H1 (cell line): Measurements from ENCODE around the gene ACOT9. TPM values are rescaled to one million over a fixed set of nuclear protein-coding genes. Genes with fewer than 3 reads are reported as not detected.

Source experiments
- CTCF ChIA-PET: fragments of 300-600 bp; sonication (Branson Sonifier 250); formaldehyde crosslinking; loops from one replicate; lab custom pipeline; 2021; ENCODE audit not compliant: partially characterized antibody; lab: Charles Lee
- POLR2A ChIA-PET: fragments of 300-600 bp; sonication (Branson Sonifier 250); formaldehyde crosslinking; loops from one replicate; lab custom pipeline; 2021; ENCODE audit warnings: inconsistent platforms; ENCODE audit not compliant: partially characterized antibody; lab: Charles Lee
- DNase-seq, 2 experiments: peaks; one replicate each; pipeline versions ENCODE4 v3.0.0 to v3.0.0-alpha.2; 2010 to 2022; ENCODE audit warnings: low spot score in 2 of 2, low read depth in 1 of 2, mixed read lengths in 1 of 2
- FAIRE-seq: peaks from 2 replicates; lab custom pipeline; 2011; peaks lifted over from hg19 to GRCh38; lab: Jason Lieb, UNC
- H2AFZ ChIP-seq: 2 replicates; pipeline ENCODE4 v1.8.1; 2012; ENCODE audit warnings: low read length, inconsistent platforms
- H2AK5ac ChIP-seq: 2 replicates; pipeline ENCODE4 v1.6.1; 2013; ENCODE audit warnings: low read depth, low read length
- H2BK120ac ChIP-seq: replicated peaks from 2 replicates; pipeline ENCODE3; 2013; ENCODE audit warnings: low read depth, low read length, inconsistent platforms
- H2BK12ac ChIP-seq: 2 replicates; pipeline ENCODE4 v1.6.1; 2013; ENCODE audit warnings: low read depth, low read length
- H2BK15ac ChIP-seq: 2 replicates; pipeline ENCODE4 v1.6.1; 2013; ENCODE audit warnings: low read length
- H2BK20ac ChIP-seq: 2 replicates; pipeline ENCODE4 v1.6.1; 2013; ENCODE audit warnings: low read length
- H2BK5ac ChIP-seq: 2 replicates; pipeline ENCODE4 v1.6.1; 2013; ENCODE audit warnings: low read depth, low read length
- H3K14ac ChIP-seq: 2 replicates; pipeline ENCODE4 v1.6.1; 2013; ENCODE audit warnings: inconsistent platforms; ENCODE audit not compliant: insufficient read length
- H3K18ac ChIP-seq: 2 replicates; pipeline ENCODE4 v1.6.1; 2013; ENCODE audit warnings: low read length; ENCODE audit errors: extremely low read depth
- H3K23ac ChIP-seq: 2 replicates; pipeline ENCODE4 v1.6.1; 2013; ENCODE audit warnings: inconsistent platforms; ENCODE audit not compliant: insufficient read length
- H3K23me2 ChIP-seq: 2 replicates; pipeline ENCODE4 v1.6.1; 2013; ENCODE audit warnings: low read depth, low read length
- H3K27ac ChIP-seq: 2 replicates; pipeline ENCODE4 v1.6.1; 2011; ENCODE audit warnings: low read depth, low read length, inconsistent platforms
- H3K27me3 ChIP-seq, 4 experiments: replicated peaks in 1 of 4; 1 replicate in 1 of 4; 2 replicates in 3 of 4; pipeline versions ENCODE4 v1.6.1 to v1.8.1; 2011 to 2013; ENCODE audit warnings: low read length in 3 of 4, mild to moderate bottlenecking in 3 of 4, inconsistent platforms in 2 of 4, mixed read lengths in 2 of 4, moderate library complexity in 1 of 4; ENCODE audit not compliant: control insufficient read depth in 3 of 4, insufficient read depth in 3 of 4; ENCODE audit errors: extremely low read depth in 1 of 4
- H3K36me3 ChIP-seq, 4 experiments: 2 replicates each; pipeline versions ENCODE4 v1.6.1 to v1.8.1; 2011 to 2013; ENCODE audit warnings: mild to moderate bottlenecking in 4 of 4, low read length in 3 of 4, moderate library complexity in 2 of 4, control low read depth in 1 of 4, inconsistent platforms in 1 of 4; ENCODE audit not compliant: insufficient read depth in 4 of 4, control insufficient read depth in 2 of 4
- H3K4ac ChIP-seq: replicated peaks from 2 replicates; pipeline ENCODE3; 2013; ENCODE audit warnings: low read length, low read depth, mixed read lengths, inconsistent platforms; ENCODE audit not compliant: insufficient read length
- H3K4me1 ChIP-seq, 4 experiments: replicated peaks in 1 of 4; 1 replicate in 1 of 4; 2 replicates in 3 of 4; pipeline versions ENCODE4 v1.6.1 to v1.8.1; 2011 to 2013; ENCODE audit warnings: low read length in 3 of 4, inconsistent platforms in 2 of 4, mixed read lengths in 1 of 4; ENCODE audit not compliant: insufficient read depth in 4 of 4, control insufficient read depth in 3 of 4
- H3K4me2 ChIP-seq, 2 experiments: 2 replicates each; pipeline versions ENCODE4 v1.6.1 to v1.8.1; 2011 to 2013; ENCODE audit warnings: low read depth in 2 of 2, low read length in 2 of 2, control low read depth in 1 of 2, inconsistent platforms in 1 of 2, mild to moderate bottlenecking in 1 of 2; ENCODE audit not compliant: insufficient read depth in 1 of 2
- H3K4me3 ChIP-seq, 4 experiments: fragments of 200-600, 300-600 bp in 1 of 4; sonication (generic), shearing (Covaris generic), sonication (Bioruptor Twin) in 1 of 4; 2 replicates each; pipeline versions ENCODE4 v1.5.1 to v1.8.1; 2011 to 2016; ENCODE audit warnings: low read length in 4 of 4, low read depth in 3 of 4, control low read depth in 2 of 4, inconsistent platforms in 2 of 4, mild to moderate bottlenecking in 2 of 4, mixed read lengths in 1 of 4, moderate library complexity in 1 of 4; ENCODE audit not compliant: insufficient read depth in 2 of 4; ENCODE audit errors: extremely low read depth in 1 of 4
- H3K56ac ChIP-seq: replicated peaks from 2 replicates; pipeline ENCODE3; 2013; ENCODE audit warnings: low read depth, mild to moderate bottlenecking, mixed read lengths, low read length, inconsistent platforms; ENCODE audit not compliant: insufficient read length
- H3K79me1 ChIP-seq: 2 replicates; pipeline ENCODE4 v1.6.1; 2013; ENCODE audit warnings: low read depth, low read length, control low read depth
- H3K79me2 ChIP-seq, 2 experiments: 2 replicates each; pipeline versions ENCODE4 v1.6.1 to v1.8.1; 2012 to 2013; ENCODE audit warnings: low read length in 2 of 2, mild to moderate bottlenecking in 2 of 2, inconsistent platforms in 1 of 2; ENCODE audit not compliant: insufficient read depth in 2 of 2, control insufficient read depth in 1 of 2
- H3K9ac ChIP-seq, 4 experiments: replicated peaks in 1 of 4; 1 replicate in 1 of 4; 2 replicates in 3 of 4; pipeline versions ENCODE4 v1.6.1 to v1.8.1; 2011 to 2013; ENCODE audit warnings: low read depth in 3 of 4, low read length in 3 of 4, control low read depth in 2 of 4, mild to moderate bottlenecking in 2 of 4, moderate library complexity in 2 of 4, inconsistent platforms in 1 of 4; ENCODE audit errors: extremely low read depth in 1 of 4
- H3K9me3 ChIP-seq, 2 experiments: 2 replicates each; pipeline versions ENCODE4 v1.6.1 to v1.8.1; 2012 to 2013; ENCODE audit warnings: mild to moderate bottlenecking in 2 of 2, moderate library complexity in 2 of 2, control low read depth in 1 of 2, inconsistent platforms in 1 of 2, low read depth in 1 of 2, low read length in 1 of 2, mixed read lengths in 1 of 2; ENCODE audit not compliant: insufficient read depth in 2 of 2
- H4K20me1 ChIP-seq, 2 experiments: replicated peaks in 1 of 2; 2 replicates each; pipeline versions ENCODE3 to v1.8.1; 2011 to 2013; ENCODE audit warnings: inconsistent platforms in 2 of 2, low read length in 2 of 2, mild to moderate bottlenecking in 1 of 2; ENCODE audit not compliant: insufficient read depth in 2 of 2, control insufficient read depth in 1 of 2
- H4K5ac ChIP-seq: 2 replicates; pipeline ENCODE4 v1.6.1; 2013; ENCODE audit warnings: low read length, low read depth, mixed read lengths, inconsistent platforms; ENCODE audit not compliant: insufficient read length
- H4K8ac ChIP-seq: 2 replicates; pipeline ENCODE4 v1.8.0; 2013; ENCODE audit warnings: mild to moderate bottlenecking, moderate library complexity, low read length, inconsistent platforms; ENCODE audit not compliant: insufficient read depth; ENCODE audit errors: extremely low read depth
- H4K91ac ChIP-seq: replicated peaks from 2 replicates; pipeline ENCODE3; 2013; ENCODE audit warnings: low read length, mixed read lengths, inconsistent platforms; ENCODE audit not compliant: insufficient read length
- CBX5 ChIP-seq: fragments of 300-800, 300-1000 bp; sonication (generic); IDR thresholded peaks from 2 replicates; pipeline ENCODE4 v1.7.1; 2016; ENCODE audit warnings: antibody characterized with exemption, low read length, low read depth
- EGR1 ChIP-seq: IDR thresholded peaks from 2 replicates; pipeline ENCODE4 v1.6.1; 2011; ENCODE audit warnings: low read depth, low read length, borderline replicate concordance
- KDM4A ChIP-seq: IDR thresholded peaks from one replicate; pipeline ENCODE4 v1.7.1; 2012; ENCODE audit warnings: low read depth, mild to moderate bottlenecking, moderate library complexity, low read length, inconsistent platforms; ENCODE audit not compliant: severe bottlenecking
- KDM5A ChIP-seq: fragments of 200-600 bp; IDR thresholded peaks from 2 replicates; pipeline ENCODE4 v1.7.1; 2012; ENCODE audit warnings: mild to moderate bottlenecking, low read length, inconsistent platforms, mixed read lengths
- SIN3A ChIP-seq, 2 experiments: IDR thresholded peaks in 1 of 2; conservative IDR thresholded peaks in 1 of 2; 2 replicates each; pipeline ENCODE4 v1.6.1; 2011 to 2012; ENCODE audit warnings: low read length in 2 of 2, improper control_type of control experiment in 1 of 2, low read depth in 1 of 2, mild to moderate bottlenecking in 1 of 2
- WGBS, 2 experiments: shearing (Covaris generic) in 1 of 2; methylation state at CpG; one replicate each; pipeline versions ENCODE4 v1.1.6 to v1.1.7; 2013 to 2015; ENCODE audit warnings: low lambda C conversion rate in 2 of 2, mixed read lengths in 2 of 2, inconsistent platforms in 1 of 2, low coverage in 1 of 2, missing lambda C conversion rate in 1 of 2; ENCODE audit not compliant: insufficient replicate concordance in 2 of 2, insufficient coverage in 1 of 2, insufficient read length in 1 of 2; ENCODE audit errors: extremely low coverage in 1 of 2, missing lambda C conversion rate in 1 of 2; 5-methylcytosine and 5-hydroxymethylcytosine counted together
- polyA plus RNA-seq, 7 experiments: library from polyadenylated mRNA; depleted of rRNA in 3 of 7; stranded (reverse) in 5 of 7; unstranded in 2 of 7; fragments of >200 nt in 5 of 7; fragments of 200-250 nt in 2 of 7; gene quantifications; 1 replicate in 5 of 7; 2 replicates in 1 of 7; 4 replicates in 1 of 7; pipeline versions ENCODE4 v1.2.1 to v1.2.3, GENCODE V29; 2011 to 2013; ENCODE audit warnings: missing spikeins in 2 of 7, mixed read lengths in 2 of 7
- total RNA-seq: library from RNA; stranded (reverse); fragmentation: NEBNext Ultra II Directional; extraction: Animal tissue kit (Norgen Biotek cat#: 25700); gene quantifications from 2 replicates; pipeline ENCODE4 v1.2.1, GENCODE V29; 2021

The ACOT9 gene
- total and polyA plus RNA-seq, 2 of the 8 experiments (the other 6 are each of a cell fraction or from before 2014, with no cell fraction given), result 20.7 to 39.5 TPM

GRCh38 chrX:23731951-23732350 is 11.1 kb downstream of the ACOT9 start:
- Histone ChIP-seq H3K36me3 (peaks cover 0 to 13% (median 0%) of the 10 kb centered on the region in 4 experiments; a peak in 1 of 8 replicates), H3K18ac (no peak overlapping the region), H2BK15ac (no peak overlapping the region), H3K56ac (no peak overlapping the region), H3K9me3 (no peaks in the 10 kb centered on the region), H3K14ac (no peak overlapping the region), H3K4me1 (no peaks in the 10 kb centered on the region), H2BK120ac (no peak overlapping the region), H3K4me2 (no peak overlapping the region), H3K79me2 (peaks cover 0 to 8% of the 10 kb centered on the region in 2 experiments; a peak in 1 of 4 replicates), H2BK12ac (no peak overlapping the region), H4K8ac (no peak overlapping the region), H2AFZ (no peak overlapping the region), H3K27ac (no peak overlapping the region), H3K4ac (no peak overlapping the region), H3K9ac (no peak overlapping the region), H3K4me3 (no peak overlapping the region), H2BK5ac (no peak overlapping the region), H4K5ac (no peak overlapping the region), H3K79me1 (no peaks in the 10 kb centered on the region), H2AK5ac (no peak overlapping the region), H4K91ac (no peak overlapping the region), H4K20me1 (no peaks in the 10 kb centered on the region), H3K23me2 (no peaks in the 10 kb centered on the region), H2BK20ac (no peak overlapping the region), H3K23ac (no peak overlapping the region), H3K27me3 (no peaks in the 10 kb centered on the region)
- WGBS, 2 experiments, result 73% methylated on average over 1 of the region's 1 CpG; no CpG with 5 or more reads in 1 of the 2 experiments
- no peak for DNase-seq
- ChIA-PET CTCF (no interaction called here), POLR2A (no interaction called here)
- FAIRE-seq, result no peak
- TF ChIP-seq KDM5A (no peak), CBX5 (no peak), SIN3A (conservative IDR thresholded peaks at IDR 0.05 in 1 of 2, IDR thresholded peaks at IDR 0.05 in 1 of 2; ENCODE audit: low read depth in 1 of 2, low read length in 2 of 2) (no peak), KDM4A (no peak), EGR1 (no peak)
